ENCODE results near the gene SSBP3.

The SSBP3 gene

GRCh38 chr1:54262244-54262643 is 143.9 kb downstream of the SSBP3 start:
- no peak for TF ChIP-seq CTCF (IDR thresholded peaks at IDR 0.05)

- TF ChIP-seq CTCF (IDR thresholded peaks at IDR 0.05), result no peak
These were observed 145.4 kb downstream of the SSBP3 start for GRCh38 chr1:54260810-54261209.

GRCh38 chr1:54259546-54260140 is 146.6 kb downstream of the SSBP3 start:
- no peak for TF ChIP-seq CTCF (IDR thresholded peaks at IDR 0.05)

GRCh38 chr1:54257876-54258275 is 148.3 kb downstream of the SSBP3 start:
- no peak for TF ChIP-seq CTCF (IDR thresholded peaks at IDR 0.05)

GRCh38 chr1:54257346-54257620 is 148.9 kb downstream of the SSBP3 start:
- TF ChIP-seq CTCF (IDR thresholded peaks at IDR 0.05), result no peak

- no peak for TF ChIP-seq CTCF (IDR thresholded peaks at IDR 0.05)
These were observed 149.5 kb downstream of the SSBP3 start for GRCh38 chr1:54256522-54257345.

GRCh38 chr1:54255026-54255702 is 151.0 kb downstream of the SSBP3 start:
- no peak for TF ChIP-seq CTCF (IDR thresholded peaks at IDR 0.05)

Data from LNCAP (cell line).